A549 (cell line): ENCODE data around the gene PKP4.

Experiments
- CTCF ChIP-seq: fragments of >200 bp; sonication (Bioruptor Twin); formaldehyde crosslinking; IDR thresholded peaks from 3 replicates; pipeline ENCODE4 v1.5.1; 2016
- EP300 ChIP-seq, 2 experiments: fragments of >200 bp; sonication (Bioruptor Twin); formaldehyde crosslinking; IDR thresholded peaks; 2 replicates in 1 of 2; 3 replicates in 1 of 2; pipeline ENCODE4 v1.6.1; 2016 to 2017
- MAX ChIP-seq: IDR thresholded peaks from 2 replicates; pipeline ENCODE4 v1.6.1; 2012
- MAZ ChIP-seq: fragments of 150-350 bp; IDR thresholded peaks from 2 replicates; pipeline ENCODE4 v1.6.1; 2014; ENCODE audit warnings: antibody characterized with exemption, low read depth, low read length, borderline replicate concordance
- PBX3 ChIP-seq: IDR thresholded peaks from 2 replicates; pipeline ENCODE4 v1.6.1; 2012
- RAD21 ChIP-seq, 2 experiments: fragments of >200 bp in 1 of 2; sonication (Bioruptor Twin) in 1 of 2; formaldehyde crosslinking in 1 of 2; IDR thresholded peaks in 1 of 2; conservative IDR thresholded peaks in 1 of 2; 2 replicates in 1 of 2; 3 replicates in 1 of 2; pipeline ENCODE4 v1.6.1; 2012 to 2018; ENCODE audit warnings: inconsistent platforms in 1 of 2
- RCOR1 ChIP-seq: fragments of 150-350 bp; IDR thresholded peaks from 2 replicates; pipeline ENCODE4 v1.6.1; 2014; ENCODE audit warnings: antibody characterized with exemption, low read length, low read depth
- SMC3 ChIP-seq: fragments of >200 bp; sonication (Bioruptor Twin); formaldehyde crosslinking; IDR thresholded peaks from 3 replicates; pipeline ENCODE4 v1.6.1; 2018; ENCODE audit warnings: inconsistent platforms

DNA sequence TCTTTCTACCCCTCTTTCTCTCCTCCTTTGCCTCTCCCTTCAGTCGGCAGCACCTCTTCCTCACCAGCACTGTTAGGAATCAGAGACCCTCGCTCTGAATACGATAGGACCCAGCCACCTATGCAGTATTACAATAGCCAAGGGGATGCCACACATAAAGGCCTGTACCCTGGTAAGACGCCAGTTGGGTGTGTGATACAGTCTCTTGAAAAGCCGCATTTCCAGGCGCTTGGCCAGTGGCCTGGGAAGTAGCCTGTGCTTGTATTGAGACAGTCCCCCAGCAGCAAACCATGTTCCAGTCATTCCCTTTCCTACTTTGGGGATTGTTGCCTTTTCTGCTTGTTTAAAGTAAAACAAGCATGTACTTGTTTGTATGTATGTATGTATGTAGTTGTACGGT, 219.9 kb downstream of the PKP4 start:
- TF ChIP-seq SMC3 (no peak), CTCF (no peak), MAX (no peak), EP300 (IDR thresholded peaks at IDR 0.05) (no peak), PBX3 (no peak), RAD21 (conservative IDR thresholded peaks at IDR 0.05 in 1 of 2, IDR thresholded peaks at IDR 0.05 in 1 of 2) (no peak), RCOR1 (no peak), MAZ (no peak)
